GM12878 (cell line): ENCODE measurements around the gene PRRX2. TPM values are rescaled to one million over a fixed set of nuclear protein-coding genes. Genes with fewer than 3 reads are reported as not detected.

Source experiments
- ATAC-seq: fragments of 200-7000 bp; cut with Tn5 transposase; 3 replicates; pipeline ENCODE4 v1.9.1; 2020; ENCODE audit warnings: mild to moderate bottlenecking, moderate library complexity
- BruUV-seq: library from RNA; stranded (reverse); fragments of 400-500 nt; replicated peaks from 2 replicates; lab custom pipeline; 2021; lab: Mats Ljungman, UMichigan
- CTCF ChIA-PET: fragments of 300-600 bp; sonication (Branson Sonifier 250); formaldehyde crosslinking; extraction: SDS; loops from one replicate; lab custom pipeline; 2021; ENCODE audit warnings: inconsistent platforms; lab: Yijun Ruan, JAX
- POLR2A ChIA-PET: fragments of 350-600 bp; formaldehyde crosslinking; extraction: SDS; loops from one replicate; lab custom pipeline; 2021; ENCODE audit warnings: inconsistent platforms; lab: Charles Lee
- RAD21 ChIA-PET: fragments of 300-600 bp; sonication (Branson Sonifier 250); formaldehyde crosslinking; loops from one replicate; lab custom pipeline; 2023; ENCODE audit warnings: antibody characterized with exemption; ENCODE audit not compliant: unreplicated experiment; lab: Charles Lee
- SMC1A ChIA-PET: fragments of 300-600 bp; sonication (Branson Sonifier 250); formaldehyde crosslinking; loops from one replicate; lab custom pipeline; 2023; ENCODE audit not compliant: unreplicated experiment, uncharacterized antibody; lab: Charles Lee
- DNase-seq: peaks from one replicate; pipeline ENCODE4 v3.0.0-alpha.2; 2011; ENCODE audit warnings: low read depth, low spot score
- FAIRE-seq: peaks from 3 replicates; lab custom pipeline; 2011; peaks lifted over from hg19 to GRCh38; lab: Jason Lieb, UNC
- H2AFZ ChIP-seq: 2 replicates; pipeline ENCODE4 v1.6.0; 2011; ENCODE audit warnings: low read depth, low read length, control low read depth; ENCODE audit not compliant: control insufficient read depth
- H3K27ac ChIP-seq: 2 replicates; pipeline ENCODE4 v1.5.1; 2011; ENCODE audit warnings: control low read depth; ENCODE audit not compliant: control insufficient read depth, insufficient read depth
- H3K27me3 ChIP-seq, 2 experiments: replicated peaks in 1 of 2; 2 replicates each; pipeline versions ENCODE4 v1.6.0 to v1.6.1; 2011; ENCODE audit warnings: low read length in 1 of 2; ENCODE audit not compliant: control insufficient read depth in 2 of 2, insufficient read depth in 2 of 2
- H3K36me3 ChIP-seq, 2 experiments: 2 replicates each; pipeline ENCODE4 v1.5.1; 2011; ENCODE audit warnings: low read length in 1 of 2; ENCODE audit not compliant: control insufficient read depth in 2 of 2, insufficient read depth in 2 of 2
- H3K4me1 ChIP-seq: 2 replicates; pipeline ENCODE4 v1.6.1; 2011; ENCODE audit warnings: mild to moderate bottlenecking, low read length, moderate library complexity, mixed read lengths; ENCODE audit not compliant: control insufficient read depth, insufficient read depth
- H3K4me2 ChIP-seq: 2 replicates; pipeline ENCODE4 v1.6.0; 2011; ENCODE audit warnings: control low read depth; ENCODE audit not compliant: control insufficient read depth, insufficient read depth
- H3K4me3 ChIP-seq: fragments of 200-600 bp; sonication (generic); 2 replicates; pipeline ENCODE4 v1.5.1; 2016
- H3K79me2 ChIP-seq: 2 replicates; pipeline ENCODE4 v1.6.0; 2011; ENCODE audit warnings: low read length; ENCODE audit not compliant: control insufficient read depth, insufficient read depth
- H3K9ac ChIP-seq: 2 replicates; pipeline ENCODE4 v1.8.0; 2011; ENCODE audit warnings: low read length, control low read depth, mixed read lengths; ENCODE audit not compliant: control insufficient read depth, insufficient read depth
- H3K9me3 ChIP-seq: replicated peaks from 3 replicates; pipeline ENCODE4 v1.5.1; 2011; ENCODE audit warnings: mild to moderate bottlenecking, low read length; ENCODE audit not compliant: control insufficient read depth, insufficient read depth
- H4K20me1 ChIP-seq: 2 replicates; pipeline ENCODE4 v1.6.0; 2011; ENCODE audit not compliant: control insufficient read depth, insufficient read depth
- ASH2L ChIP-seq: fragments of 300-600, 200-600 bp; sonication (generic); IDR thresholded peaks from 2 replicates; pipeline ENCODE4 v1.6.1; 2017; ENCODE audit warnings: low read depth, mild to moderate bottlenecking, borderline replicate concordance
- CBFB ChIP-seq: IDR thresholded peaks from 2 replicates; pipeline ENCODE4 v1.6.1; 2016; ENCODE audit warnings: antibody characterized with exemption, low read depth
- DPF2 ChIP-seq: fragments of 450-650 bp; IDR thresholded peaks from 2 replicates; pipeline ENCODE4 v1.6.1; 2017; ENCODE audit warnings: mild to moderate bottlenecking
- EED ChIP-seq: sonication (generic); IDR thresholded peaks from 2 replicates; pipeline ENCODE4 v1.6.1; 2016; ENCODE audit warnings: antibody characterized with exemption, low read depth
- HDAC2 ChIP-seq: fragments of 200-600 bp; sonication (generic); IDR thresholded peaks from 2 replicates; pipeline ENCODE4 v1.6.1; 2017
- IKZF1 ChIP-seq: fragments of 450-650 bp; conservative IDR thresholded peaks from 2 replicates; pipeline ENCODE4 v1.6.1; 2017; ENCODE audit warnings: antibody characterized with exemption, mild to moderate bottlenecking
- IKZF2 ChIP-seq, 2 experiments: fragments of 450-650 bp; IDR thresholded peaks; 2 replicates each; pipeline ENCODE4 v1.6.1; 2017; ENCODE audit warnings: mild to moderate bottlenecking in 2 of 2, moderate library complexity in 2 of 2
- KAT2A ChIP-seq: conservative IDR thresholded peaks from 2 replicates; pipeline ENCODE4 v1.6.1; 2011; ENCODE audit warnings: low read depth, low read length; ENCODE audit not compliant: control insufficient read depth
- NBN ChIP-seq: fragments of 450-650 bp; IDR thresholded peaks from 2 replicates; pipeline ENCODE4 v1.6.1; 2016
- NFYB ChIP-seq: IDR thresholded peaks from 2 replicates; pipeline ENCODE4 v1.6.1; 2011; ENCODE audit warnings: low read depth, mild to moderate bottlenecking, low read length, improper control_type of control experiment, moderate library complexity; ENCODE audit not compliant: insufficient read depth
- PML ChIP-seq: IDR thresholded peaks from 2 replicates; pipeline ENCODE4 v1.6.1; 2012; ENCODE audit warnings: low read length, inconsistent platforms
- RAD51 ChIP-seq: fragments of 450-650 bp; IDR thresholded peaks from 2 replicates; pipeline ENCODE4 v1.6.1; 2016; ENCODE audit warnings: moderate library complexity, mild to moderate bottlenecking, inconsistent platforms
- RBBP5 ChIP-seq: fragments of 200-600 bp; sonication (generic); conservative IDR thresholded peaks from 2 replicates; pipeline ENCODE4 v1.6.1; 2016
- SREBF2 ChIP-seq: IDR thresholded peaks from 2 replicates; pipeline ENCODE4 v1.6.1; 2012; ENCODE audit warnings: mild to moderate bottlenecking, low read length
- YBX1 ChIP-seq: fragments of 450-650 bp; IDR thresholded peaks from 2 replicates; pipeline ENCODE4 v1.6.1; 2016; ENCODE audit warnings: antibody characterized with exemption
- WGBS: methylation state at CpG from one replicate; pipeline ENCODE4 v1.1.6; 2016; ENCODE audit warnings: low lambda C conversion rate; ENCODE audit not compliant: insufficient replicate concordance, insufficient coverage; ENCODE audit errors: missing lambda C conversion rate; 5-methylcytosine and 5-hydroxymethylcytosine counted together
- in situ Hi-C: fragments of 300-500 bp; cut with MboI; formaldehyde crosslinking; loops from 9 replicates; pipeline ENCODE4 v1.14.3; 2018; ENCODE audit warnings: mixed read lengths
- intact Hi-C: fragments of 100-400 bp; cut with micrococcal nuclease; formaldehyde crosslinking; loops from one replicate; pipeline ENCODE4 v1.14.2; 2022; ENCODE audit not compliant: unreplicated experiment
- polyA plus RNA-seq, 11 experiments: library from polyadenylated mRNA; depleted of rRNA in 4 of 11; unstranded in 6 of 11; stranded (reverse) in 5 of 11; fragments of >200 nt; fragmentation: Nextera tagmentation in 4 of 11; fragmentation: Illumina TruSeq in 1 of 11; extraction: Ambion mirVana in 4 of 11; extraction: Trizol in 1 of 11; gene quantifications; 1 replicate in 1 of 11; 2 replicates in 10 of 11; pipeline versions ENCODE4 v1.2.1 to v1.2.3, GENCODE V29; 2011 to 2016; ENCODE audit warnings: inconsistent platforms in 2 of 11, missing spikeins in 2 of 11, low read depth in 1 of 11
- total RNA-seq, 4 experiments: library from RNA; depleted of rRNA in 3 of 4; stranded (reverse); fragments of >200 nt in 3 of 4; fragmentation: Illumina TruSeq in 1 of 4; extraction: Trizol in 1 of 4; gene quantifications; 2 replicates each; pipeline versions ENCODE4 v1.2.1 to v1.2.3, GENCODE V29; 2013 to 2021
- TF ChIP-seq, protein P1 (sequence below): fragments of 450-650 bp; IDR thresholded peaks from 2 replicates; pipeline ENCODE4 v1.6.1; 2014; ENCODE audit warnings: mild to moderate bottlenecking

Gene PRRX2
- total and polyA plus RNA-seq, 10 of the 15 experiments (the other 5 are each of a cell fraction or from before 2014, with no cell fraction given), result not detected

DNA sequence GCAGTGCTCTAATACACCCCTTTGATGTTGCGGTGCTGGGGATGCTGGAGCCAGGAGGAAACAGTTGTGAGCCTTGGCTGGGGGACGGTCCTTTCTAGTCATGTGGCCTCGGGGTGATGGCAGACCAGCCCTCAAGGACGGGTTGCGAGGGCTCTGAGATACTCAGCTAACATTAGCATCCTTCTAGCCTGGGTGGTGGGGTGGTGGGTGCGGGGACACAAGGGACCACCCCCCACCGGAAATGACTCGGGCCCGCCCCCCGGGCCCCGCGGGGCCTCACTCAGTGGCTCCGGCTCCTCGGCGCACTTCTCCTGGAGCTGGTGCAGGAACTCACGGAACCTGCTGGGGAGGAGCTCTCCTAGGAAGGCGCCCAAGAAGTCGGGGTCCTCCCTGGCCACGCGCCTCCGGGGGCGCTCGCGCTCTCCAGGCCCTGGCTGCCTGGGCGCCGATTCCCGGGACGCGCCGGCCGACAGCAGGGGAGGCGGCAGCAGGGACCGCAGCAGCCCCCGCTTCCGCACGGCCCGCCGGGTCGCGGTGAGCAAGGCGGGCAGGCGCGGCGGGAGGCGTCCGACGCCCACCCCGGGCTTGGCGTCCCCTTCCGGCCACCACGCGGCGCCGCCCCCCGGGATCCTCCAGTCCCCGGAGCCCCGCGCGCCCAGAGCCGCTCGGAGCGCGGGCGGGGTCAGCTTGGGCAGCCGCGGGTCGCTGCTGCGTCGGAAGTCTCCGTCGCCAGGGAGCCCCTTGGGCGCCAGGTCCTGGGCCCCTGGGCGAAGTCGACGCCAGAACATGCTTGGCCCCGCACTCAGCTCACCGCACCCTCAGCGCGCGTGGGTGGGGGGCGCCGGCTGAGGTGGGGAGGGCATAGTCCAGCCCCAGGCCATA is 45.4 kb upstream of the PRRX2 start (continued):
- no peak for TF ChIP-seq RAD51

DNA sequence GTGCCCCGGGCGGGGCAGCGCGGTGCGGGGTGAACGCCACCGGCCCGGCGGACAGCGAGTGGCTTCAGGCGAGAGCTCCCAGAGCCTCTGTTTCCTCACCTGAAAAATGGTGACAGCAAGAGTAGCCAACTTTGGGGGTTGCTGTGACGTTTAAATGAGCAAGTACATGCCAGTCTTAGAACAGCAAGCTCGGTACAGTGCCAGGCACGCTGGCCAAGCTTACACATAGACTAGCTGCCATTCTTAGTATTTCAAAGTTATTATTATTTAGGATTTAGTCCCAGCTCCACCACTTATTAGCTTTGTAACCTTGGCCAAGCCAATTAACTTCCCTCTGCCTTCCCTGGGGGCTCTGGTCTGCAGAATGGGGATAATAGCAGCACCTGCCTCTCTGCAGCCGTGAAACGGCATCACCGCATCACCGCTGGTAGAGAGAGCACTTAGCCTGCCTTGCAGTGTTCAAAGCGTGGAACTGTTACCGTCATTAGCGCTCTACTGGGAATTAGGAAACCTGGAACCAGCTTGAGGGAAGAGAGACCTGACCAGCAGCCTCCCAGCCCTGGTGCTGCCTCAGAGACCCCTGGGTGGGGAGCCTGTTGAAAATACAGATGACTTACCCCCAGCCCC is 44.7 kb upstream of the PRRX2 start, which contains the start of gene C9orf50:
Gene C9orf50, minus strand, starts transcription at position 433 of the 627 bp plus-strand sequence. CDS start 527 bp downstream, outside the sequence.
- TF ChIP-seq RAD51 (no peak), HDAC2 (no peak), RBBP5 (no peak), ASH2L (no peak), IKZF1 (no peak), CBFB (no peak), IKZF2 (IDR thresholded peaks at IDR 0.05) (no peak), EED (no peak), KAT2A (no peak), NFYB (no peak), YBX1 (no peak), SREBF2 (no peak), PML (no peak), DPF2 (no peak), NBN (no peak)
- TF ChIP-seq, protein P1, sequence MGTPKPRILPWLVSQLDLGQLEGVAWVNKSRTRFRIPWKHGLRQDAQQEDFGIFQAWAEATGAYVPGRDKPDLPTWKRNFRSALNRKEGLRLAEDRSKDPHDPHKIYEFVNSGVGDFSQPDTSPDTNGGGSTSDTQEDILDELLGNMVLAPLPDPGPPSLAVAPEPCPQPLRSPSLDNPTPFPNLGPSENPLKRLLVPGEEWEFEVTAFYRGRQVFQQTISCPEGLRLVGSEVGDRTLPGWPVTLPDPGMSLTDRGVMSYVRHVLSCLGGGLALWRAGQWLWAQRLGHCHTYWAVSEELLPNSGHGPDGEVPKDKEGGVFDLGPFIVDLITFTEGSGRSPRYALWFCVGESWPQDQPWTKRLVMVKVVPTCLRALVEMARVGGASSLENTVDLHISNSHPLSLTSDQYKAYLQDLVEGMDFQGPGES, result no peak
- TF ChIP-seq, all 136 proteins: peak for 0
- WGBS, result 21% methylated on average over 21 of the region's 21 CpGs
- BruUV-seq, result no TSS peak
- Histone ChIP-seq H3K4me3 (no peak within 1 kb of the TSS), H3K4me2 (no peak within 1 kb of the TSS), H3K27ac (no peak within 1 kb of the TSS), H3K9me3 (no peaks in the 10 kb centered on the region), H4K20me1 (no peaks in the 10 kb centered on the region; the same call in 1 of the 2 replicates), H3K79me2 (no peaks in the 10 kb centered on the region), H3K27me3 (peaks cover 6 to 11% of the 10 kb centered on the region in 2 experiments), H2AFZ (no peak within 1 kb of the TSS), H3K9ac (no peak within 1 kb of the TSS), H3K4me1 (peaks cover 9% of the 10 kb centered on the region), H3K36me3 (no peaks in the 10 kb centered on the region)
- in situ Hi-C loops, result no loop called here
- ChIA-PET CTCF (interaction anchor here (0.9 to 2.5 kb wide), 5 partner anchors 10 to 489 kb away, joined by 3 to 10 read pairs (median 8); no protein-coding TSS in a partner anchor), SMC1A (interaction anchor here (6.8 kb wide), 1 partner anchor 480 kb away, joined by 83 read pairs; no protein-coding TSS in a partner anchor), RAD21 (interaction anchor here (0.9 kb wide), 1 partner anchor 447 kb away, joined by 5 read pairs; no protein-coding TSS in a partner anchor), POLR2A (interaction anchor here (0.6 to 0.7 kb wide), 2 partner anchors 478 to 509 kb away, joined by 3 to 7 read pairs; partner anchors contain the start of gene PTPA)
- FAIRE-seq (no peak), DNase-seq (no peak), ATAC-seq (no peak)
- intact Hi-C loops, result no loop called here
